MM.1S (cell line): Measurements from ENCODE around the gene MS4A15.

Source experiments
- EZH2 ChIP-seq: fragments of 300-600 bp; sonication (generic); optimal IDR thresholded peaks from 2 replicates; pipeline ENCODE3; 2017; ENCODE audit warnings: low read depth, mild to moderate bottlenecking, antibody characterized with exemption, low read length, mixed read lengths
- EZH2phosphoT487 ChIP-seq: fragments of 300-600 bp; sonication (generic); IDR thresholded peaks from 2 replicates; pipeline ENCODE4 v1.6.1; 2018; ENCODE audit warnings: antibody characterized with exemption, low read length
- TF ChIP-seq, protein P1 (sequence below): fragments of 300-600 bp; sonication (generic); IDR thresholded peaks from 2 replicates; pipeline ENCODE4 v1.5.1; 2016; ENCODE audit warnings: antibody characterized with exemption, low read length, mixed read lengths

DNA sequence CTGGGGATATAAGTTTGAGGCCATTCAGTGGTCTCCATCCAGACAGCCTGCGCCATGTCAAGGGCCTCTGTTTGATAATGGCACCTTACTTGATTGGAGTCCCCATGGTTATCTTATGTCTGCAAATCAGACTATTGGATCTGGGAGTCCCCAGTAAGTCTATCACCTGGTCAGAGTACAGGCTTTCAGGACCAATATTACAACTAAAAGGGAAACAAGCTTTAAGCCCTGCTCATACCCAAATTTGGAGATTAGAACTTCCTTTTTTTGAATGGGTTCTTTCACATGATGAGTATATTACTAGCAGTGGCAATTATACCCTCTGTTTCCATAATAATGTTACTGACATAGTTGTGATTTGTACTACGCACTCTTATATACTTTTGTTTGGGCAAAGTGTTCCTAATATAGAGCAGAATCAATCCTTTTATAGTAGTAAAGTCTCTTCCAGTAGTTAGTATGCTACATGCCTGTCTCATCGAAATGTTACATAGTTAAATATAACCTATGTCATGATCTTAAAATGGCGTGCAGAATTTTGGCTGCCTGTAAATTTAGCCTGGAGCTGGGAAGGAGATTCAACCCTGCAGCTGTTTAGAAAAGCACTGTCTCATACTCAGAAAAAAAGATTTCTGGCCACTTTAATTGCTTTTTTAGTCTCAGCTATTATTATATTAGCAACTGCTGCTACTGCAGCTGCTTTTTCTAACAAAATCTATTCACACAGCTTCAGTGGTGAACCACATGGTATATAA is 4.9 kb downstream of the MS4A15 start:
- TF ChIP-seq, protein P1, sequence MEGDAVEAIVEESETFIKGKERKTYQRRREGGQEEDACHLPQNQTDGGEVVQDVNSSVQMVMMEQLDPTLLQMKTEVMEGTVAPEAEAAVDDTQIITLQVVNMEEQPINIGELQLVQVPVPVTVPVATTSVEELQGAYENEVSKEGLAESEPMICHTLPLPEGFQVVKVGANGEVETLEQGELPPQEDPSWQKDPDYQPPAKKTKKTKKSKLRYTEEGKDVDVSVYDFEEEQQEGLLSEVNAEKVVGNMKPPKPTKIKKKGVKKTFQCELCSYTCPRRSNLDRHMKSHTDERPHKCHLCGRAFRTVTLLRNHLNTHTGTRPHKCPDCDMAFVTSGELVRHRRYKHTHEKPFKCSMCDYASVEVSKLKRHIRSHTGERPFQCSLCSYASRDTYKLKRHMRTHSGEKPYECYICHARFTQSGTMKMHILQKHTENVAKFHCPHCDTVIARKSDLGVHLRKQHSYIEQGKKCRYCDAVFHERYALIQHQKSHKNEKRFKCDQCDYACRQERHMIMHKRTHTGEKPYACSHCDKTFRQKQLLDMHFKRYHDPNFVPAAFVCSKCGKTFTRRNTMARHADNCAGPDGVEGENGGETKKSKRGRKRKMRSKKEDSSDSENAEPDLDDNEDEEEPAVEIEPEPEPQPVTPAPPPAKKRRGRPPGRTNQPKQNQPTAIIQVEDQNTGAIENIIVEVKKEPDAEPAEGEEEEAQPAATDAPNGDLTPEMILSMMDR, result no peak
- TF ChIP-seq EZH2, result no peak
- TF ChIP-seq EZH2phosphoT487, result no peak
